NCI-H187 treated with DMSO at 0.1 percent for 48 hours (cell line): ENCODE results near the gene LARP7.
"Not testable (repeated sequence)": the region's sequence is repeated elsewhere in the genome, so short reads cannot be mapped to it uniquely, and the experiment has no call there.

Experiments used
- DNase-seq: peaks from one replicate; lab custom pipeline; 2025; lab: John Stamatoyannopoulos, UW

LARP7 gene

GRCh38 chr4:112636688-112637551 is at the start of gene LARP7, which contains the start of gene ZGRF1:
Gene LARP7, plus strand, starts transcription at chr4:112637143. Its CDS starts 7,527 bp downstream, at chr4:112644670.
Gene ZGRF1, minus strand, starts transcription at chr4:112636909. Its CDS starts 3,733 bp downstream, at chr4:112633176.
- DNase-seq: peak; percentile 70

GRCh38 chr4:112589206-112589605 is 47.7 kb upstream of the LARP7 start:
- no peak for DNase-seq

- no peak for DNase-seq
Observed at GRCh38 chr4:112591593-112591992, 45.4 kb upstream of the LARP7 start.

- DNase-seq: no peak
Observed at GRCh38 chr4:112592717-112593116, 44.2 kb upstream of the LARP7 start.

- DNase-seq: no peak
Observed at GRCh38 chr4:112593438-112594133, 43.4 kb upstream of the LARP7 start.

- no peak for DNase-seq
Observed at GRCh38 chr4:112594993-112595392, 42.0 kb upstream of the LARP7 start.

GRCh38 chr4:112604589-112604988 is 32.4 kb upstream of the LARP7 start:
- DNase-seq: no peak

GRCh38 chr4:112612814-112613213 is 24.1 kb upstream of the LARP7 start:
- DNase-seq: not testable (repeated sequence)

- DNase-seq: no peak
Observed at GRCh38 chr4:112616984-112617383, 20.0 kb upstream of the LARP7 start.

- DNase-seq: no peak
Observed at GRCh38 chr4:112626228-112626627, 10.7 kb upstream of the LARP7 start.

GRCh38 chr4:112633477-112634235 is 3.3 kb upstream of the LARP7 start:
- no peak for DNase-seq

GRCh38 chr4:112637552-112637866 is 566 bp downstream of the LARP7 start:
- DNase-seq: no peak

- DNase-seq: no peak
Observed at GRCh38 chr4:112642526-112642925, 5.6 kb downstream of the LARP7 start.

- not testable (repeated sequence) for DNase-seq
Observed at GRCh38 chr4:112644595-112645535, 7.9 kb downstream of the LARP7 start.

GRCh38 chr4:112645541-112646329 is 8.8 kb downstream of the LARP7 start:
- no peak for DNase-seq

GRCh38 chr4:112646632-112647537 is 9.9 kb downstream of the LARP7 start:
- no peak for DNase-seq

GRCh38 chr4:112647785-112648184 is 10.8 kb downstream of the LARP7 start:
- no peak for DNase-seq

GRCh38 chr4:112648263-112649054 is 11.5 kb downstream of the LARP7 start:
- DNase-seq: no peak

- no peak for DNase-seq
Observed at GRCh38 chr4:112649055-112649408, 12.1 kb downstream of the LARP7 start.
